D721Med (cell line): ENCODE data around the gene CCND1.

Experiments used
- DNase-seq: peaks from one replicate; pipeline ENCODE4 v3.0.0; 2011; ENCODE audit warnings: low spot score; ENCODE audit not compliant: insufficient read length
- FAIRE-seq: peaks from 2 replicates; lab custom pipeline; 2011; peaks lifted over from hg19 to GRCh38; lab: Jason Lieb, UNC
- CTCF ChIP-seq: IDR thresholded peaks from 2 replicates; pipeline ENCODE4 v1.5.1; 2012; ENCODE audit warnings: mild to moderate bottlenecking, control low read depth; ENCODE audit not compliant: insufficient read depth; ENCODE audit errors: missing control alignments

CCND1 gene

GRCh38 chr11:69654660-69655478, 13.9 kb downstream of the CCND1 start:
- DNase-seq (no peak), FAIRE-seq (no peak)
- no peak for TF ChIP-seq CTCF

DNA sequence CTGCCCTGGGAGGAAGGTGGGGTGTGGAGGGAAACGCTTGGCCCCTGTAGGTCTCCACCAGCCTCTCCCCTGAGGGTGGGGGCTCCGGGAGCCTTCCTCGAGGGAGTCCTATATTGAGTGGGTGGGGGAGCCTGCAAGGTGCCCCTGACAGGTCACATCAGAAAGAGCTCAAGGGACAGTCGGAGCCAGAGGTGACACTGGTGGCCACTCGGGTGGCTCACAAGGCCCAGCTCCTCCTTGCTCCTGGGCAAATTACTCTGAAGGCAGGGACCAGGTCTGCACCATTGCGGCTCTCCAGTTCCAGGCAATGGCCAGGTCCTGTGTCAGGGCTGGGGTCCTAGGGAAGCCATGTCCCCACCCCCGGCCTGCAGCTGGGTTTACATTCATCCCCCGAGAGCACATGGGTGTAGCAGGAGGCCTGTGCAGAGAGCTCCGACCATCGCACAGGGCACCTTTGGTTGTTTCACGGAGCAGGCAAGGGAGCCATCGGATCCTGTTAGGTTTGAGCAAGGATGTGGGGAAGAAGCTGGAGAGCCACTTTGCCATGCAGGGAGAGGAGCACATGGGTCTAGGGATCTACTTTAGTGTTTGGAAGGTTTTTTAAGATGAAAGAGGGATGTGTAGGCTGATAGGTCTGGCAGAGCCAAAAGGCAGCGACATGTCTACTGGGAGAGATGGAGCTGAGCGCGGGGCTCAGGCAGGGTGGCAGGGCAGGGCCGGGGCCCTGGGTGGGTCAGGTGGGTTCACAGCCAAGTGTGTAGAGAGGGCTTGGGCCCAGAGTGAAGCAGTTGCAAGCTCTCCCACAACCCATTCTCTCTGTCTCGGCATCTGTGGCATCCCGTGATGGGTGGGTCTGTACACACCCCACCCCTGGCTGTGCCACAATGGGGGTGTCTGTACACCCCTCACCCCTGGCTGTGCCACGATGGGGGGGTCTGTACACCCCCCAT, 14.8 kb downstream of the CCND1 start:
- FAIRE-seq (no peak), DNase-seq (no peak)
- no peak for TF ChIP-seq CTCF

DNA sequence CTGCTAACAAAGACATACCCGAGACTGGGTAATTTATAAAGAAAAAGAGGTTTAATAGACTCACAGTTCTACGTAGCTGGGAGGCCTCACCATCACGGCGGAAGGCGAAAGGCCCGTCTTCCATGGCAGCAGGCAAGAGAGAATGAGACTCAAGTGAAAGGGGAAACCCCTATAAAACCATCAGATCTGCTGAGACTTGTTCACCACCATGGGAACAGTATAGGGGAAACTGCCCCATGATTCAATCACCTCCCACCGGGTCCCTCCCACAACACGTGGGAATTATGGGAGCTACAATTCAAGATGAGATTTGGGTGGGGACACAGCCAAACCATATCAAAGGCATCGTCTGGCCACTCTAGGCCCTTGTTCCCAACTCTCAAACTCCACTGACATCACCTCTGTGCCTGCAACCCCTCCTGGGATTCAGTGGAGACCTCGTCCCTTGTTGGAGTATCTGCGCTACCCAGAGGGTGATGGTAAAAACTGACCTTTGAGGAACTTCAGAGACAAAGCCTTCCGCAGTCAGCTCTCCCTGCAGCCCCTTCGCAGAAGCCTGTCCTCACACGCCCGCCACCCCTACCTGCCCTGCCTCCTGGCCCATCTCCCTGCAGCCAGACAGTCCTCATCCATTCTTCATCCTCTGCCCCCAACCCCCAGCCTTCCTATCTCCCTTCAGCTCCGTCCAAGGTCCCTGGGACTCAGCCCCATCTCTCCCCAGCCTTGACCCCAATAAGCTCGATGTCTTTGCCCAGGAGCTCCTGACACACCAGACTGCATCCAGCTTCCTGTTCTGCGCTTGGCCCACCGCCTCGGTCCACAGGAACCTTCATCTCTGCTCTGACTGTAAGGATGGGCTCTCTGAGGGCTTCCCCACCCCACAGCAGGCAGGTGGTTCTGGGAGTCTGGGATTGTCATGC, 15.8 kb downstream of the CCND1 start:
- FAIRE-seq, result no peak
- no peak for DNase-seq
- TF ChIP-seq CTCF, result no peak

DNA sequence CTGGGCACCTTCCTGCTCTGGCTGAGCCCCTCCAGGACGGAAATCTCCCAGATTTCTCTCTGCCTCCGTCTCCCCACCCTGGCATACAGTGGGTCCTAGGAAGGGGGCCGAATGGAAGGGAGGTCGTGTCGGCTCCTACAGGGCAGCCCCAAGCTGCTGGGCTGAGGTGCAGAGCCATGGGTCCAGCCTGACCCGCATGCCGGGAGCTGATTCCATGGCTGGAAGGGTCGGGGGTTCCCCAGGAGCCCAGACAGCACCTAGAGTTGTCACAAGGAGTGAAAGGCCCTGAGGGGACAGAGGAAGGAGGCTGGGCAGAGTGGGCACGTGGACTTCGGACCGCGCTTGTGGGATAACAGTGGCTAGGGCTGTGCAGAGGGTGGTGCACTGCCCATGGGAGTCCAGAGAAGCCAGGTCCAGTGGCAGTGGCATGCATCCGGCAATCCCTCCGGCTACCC, 16.5 kb downstream of the CCND1 start:
- no peak for TF ChIP-seq CTCF
- FAIRE-seq, result no peak
- DNase-seq, result no peak

- DNase-seq (no peak), FAIRE-seq (no peak)
- TF ChIP-seq CTCF, result no peak
Measured at GRCh38 chr11:69657911-69658625, 17.1 kb downstream of the CCND1 start.
